NT2/D1 (cell line): ENCODE measurements around the gene PRKG1.

Source experiments
- SUZ12 ChIP-seq: IDR thresholded peaks from 2 replicates; pipeline ENCODE4 v1.6.1; 2011; ENCODE audit not compliant: insufficient read length, insufficient read depth; ENCODE audit errors: extremely low read depth
- YY1 ChIP-seq: IDR thresholded peaks from 2 replicates; pipeline ENCODE4 v1.6.1; 2011; ENCODE audit not compliant: insufficient read length, insufficient read depth

DNA sequence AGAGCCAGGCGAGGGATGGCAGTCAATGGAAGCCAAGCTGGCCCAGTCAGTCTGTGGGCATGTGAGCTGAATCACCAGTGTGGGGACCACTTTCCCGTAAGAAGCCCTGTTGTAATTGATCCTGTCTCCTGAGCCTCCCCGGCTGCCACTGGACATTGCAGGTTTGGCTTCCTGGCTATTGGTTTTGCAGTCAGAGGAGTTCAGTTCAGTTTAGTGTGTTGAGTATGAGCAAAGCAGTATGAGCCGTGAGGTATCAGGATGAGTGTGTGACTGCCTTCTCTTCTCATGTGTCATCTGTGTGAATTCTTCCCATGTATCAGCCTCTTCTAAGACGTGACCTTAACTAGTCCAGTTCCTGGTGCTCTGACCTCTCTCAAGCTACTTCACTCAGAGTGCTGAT is 227.4 kb downstream of the PRKG1 start:
- no peak for TF ChIP-seq SUZ12
- TF ChIP-seq YY1 = no peak
